ENCODE results near the gene ECEL1.

GRCh38 chr2:232485757-232486557 lies 1.7 kb downstream of the ECEL1 start:
- TF ChIP-seq EZH2 (IDR thresholded peaks at IDR 0.05; ENCODE audit: insufficient read depth, poor library complexity, severe bottlenecking) (peak; percentile 52), EZH2phosphoT487 (IDR thresholded peaks at IDR 0.05; ENCODE audit: insufficient read depth, low read depth) (no peak)
